CD14-positive monocyte (primary cell): ENCODE data around the gene ANXA5. TPM values are rescaled to one million over a fixed set of nuclear protein-coding genes. Genes with fewer than 3 reads are reported as not detected.

Source experiments
- DNase-seq, 3 donors: peaks; one replicate each; pipeline ENCODE4 v3.0.0-alpha.2; 2011 to 2022
- H2AFZ ChIP-seq: 2 replicates; pipeline ENCODE4 v1.6.0; 2012; ENCODE audit warnings: mild to moderate bottlenecking, low read depth, low read length, inconsistent platforms; ENCODE audit not compliant: insufficient read depth, poor library complexity, severe bottlenecking
- H3K27ac ChIP-seq, 2 donors: 1 replicate in 1 of 2; 2 replicates in 1 of 2; pipeline ENCODE4 v1.5.1; 2012 to 2013; ENCODE audit warnings: low read length in 2 of 2, control low read depth in 1 of 2, inconsistent platforms in 1 of 2, low read depth in 1 of 2, mild to moderate bottlenecking in 1 of 2
- H3K27me3 ChIP-seq, 2 donors: one replicate each; pipeline versions ENCODE4 v1.6.0 to v1.6.1; 2011 to 2013; ENCODE audit warnings: low read length in 2 of 2; ENCODE audit not compliant: control insufficient read depth in 2 of 2, insufficient read depth in 2 of 2
- H3K36me3 ChIP-seq, 2 donors: replicated peaks in 1 of 2; 1 replicate in 1 of 2; 2 replicates in 1 of 2; pipeline versions ENCODE4 v1.5.1 to v1.6.1; 2012 to 2013; ENCODE audit warnings: low read length in 2 of 2, control low read depth in 1 of 2, inconsistent platforms in 1 of 2, mild to moderate bottlenecking in 1 of 2; ENCODE audit not compliant: insufficient read depth in 2 of 2, control insufficient read depth in 1 of 2
- H3K4me1 ChIP-seq, 2 donors: 1 replicate in 1 of 2; 2 replicates in 1 of 2; pipeline versions ENCODE4 v1.5.1 to v1.6.1; 2012 to 2013; ENCODE audit warnings: low read length in 2 of 2, control low read depth in 1 of 2, inconsistent platforms in 1 of 2, mild to moderate bottlenecking in 1 of 2, moderate library complexity in 1 of 2; ENCODE audit not compliant: insufficient read depth in 2 of 2, control insufficient read depth in 1 of 2
- H3K4me2 ChIP-seq: replicated peaks from 2 replicates; pipeline ENCODE3; 2012; ENCODE audit warnings: low read length, moderate library complexity, mild to moderate bottlenecking; ENCODE audit not compliant: poor library complexity, severe bottlenecking; ENCODE audit errors: extremely low read depth
- H3K4me3 ChIP-seq, 3 experiments: fragments of 200-600 bp in 1 of 3; sonication (generic) in 1 of 3; replicated peaks in 1 of 3; 1 replicate in 2 of 3; 2 replicates in 1 of 3; pipeline ENCODE4 v1.5.1; 2011 to 2013; ENCODE audit warnings: low read length in 3 of 3, mild to moderate bottlenecking in 3 of 3, control low read depth in 2 of 3, low read depth in 2 of 3, inconsistent platforms in 1 of 3, moderate library complexity in 1 of 3
- H3K79me2 ChIP-seq: 2 replicates; pipeline ENCODE4 v1.6.0; 2012; ENCODE audit warnings: mild to moderate bottlenecking, control low read depth, inconsistent platforms, low read length, moderate library complexity; ENCODE audit not compliant: insufficient read depth
- H3K9ac ChIP-seq: 2 replicates; pipeline ENCODE4 v1.6.0; 2017; ENCODE audit warnings: low read length, mild to moderate bottlenecking; ENCODE audit not compliant: insufficient read depth, poor library complexity, severe bottlenecking
- H3K9me3 ChIP-seq, 2 donors: replicated peaks in 1 of 2; 1 replicate in 1 of 2; 2 replicates in 1 of 2; pipeline versions ENCODE4 v1.5.1 to v1.6.1; 2012 to 2013; ENCODE audit warnings: low read length in 2 of 2, control low read depth in 1 of 2; ENCODE audit not compliant: control insufficient read depth in 1 of 2, insufficient read depth in 1 of 2
- H4K20me1 ChIP-seq: 2 replicates; pipeline ENCODE4 v1.6.0; 2012; ENCODE audit warnings: mild to moderate bottlenecking, low read length, control low read depth, moderate library complexity; ENCODE audit not compliant: insufficient read depth
- H3K27ac Mint-ChIP-seq, 7 donors: one replicate each; pipeline ENCODE4 v1.8.0; 2020; ENCODE audit warnings: mild to moderate bottlenecking in 7 of 7, mixed read lengths in 7 of 7, moderate library complexity in 6 of 7, inconsistent platforms in 2 of 7
- H3K27me3 Mint-ChIP-seq, 3 donors: one replicate each; pipeline ENCODE4 v1.8.0; 2021 to 2022; ENCODE audit warnings: low read depth in 3 of 3, mild to moderate bottlenecking in 3 of 3, mixed read lengths in 3 of 3, moderate library complexity in 3 of 3, inconsistent platforms in 1 of 3
- H3K36me3 Mint-ChIP-seq, 2 donors: one replicate each; pipeline ENCODE4 v1.8.0; 2020; ENCODE audit warnings: mixed read lengths in 2 of 2, inconsistent platforms in 1 of 2, mild to moderate bottlenecking in 1 of 2
- H3K4me1 Mint-ChIP-seq: one replicate; pipeline ENCODE4 v1.8.0; 2020; ENCODE audit warnings: mild to moderate bottlenecking, mixed read lengths
- H3K4me3 Mint-ChIP-seq, 2 donors: one replicate each; pipeline ENCODE4 v1.8.0; 2020; ENCODE audit warnings: mild to moderate bottlenecking in 2 of 2, mixed read lengths in 2 of 2, moderate library complexity in 1 of 2
- H3K9me3 Mint-ChIP-seq, 7 donors: one replicate each; pipeline ENCODE4 v1.8.0; 2020 to 2022; ENCODE audit warnings: mixed read lengths in 7 of 7, mild to moderate bottlenecking in 6 of 7, moderate library complexity in 6 of 7, inconsistent platforms in 2 of 7
- WGBS: methylation state at CpG from one replicate; pipeline ENCODE4 v1.1.5; 2013; ENCODE audit warnings: missing lambda C conversion rate; ENCODE audit not compliant: insufficient coverage; 5-methylcytosine and 5-hydroxymethylcytosine counted together
- intact Hi-C, 2 donors: fragments of 100-400 bp; cut with micrococcal nuclease; formaldehyde crosslinking; loops; one replicate each; pipeline versions ENCODE4 v1.15.0 to v1.15.1; 2023
- polyA minus RNA-seq: library from RNA; depleted of rRNA, polyadenylated mRNA; stranded (reverse); fragments of >200 nt; gene quantifications from 2 replicates; pipeline ENCODE4 v1.2.3, GENCODE V29; 2012
- polyA plus RNA-seq, 3 donors: library from polyadenylated mRNA; depleted of rRNA in 1 of 3; unstranded in 2 of 3; stranded (reverse) in 1 of 3; fragments of 300-500 nt in 2 of 3; fragments of >200 nt in 1 of 3; fragmentation: Illumina TruSeq in 2 of 3; gene quantifications; 1 replicate in 2 of 3; 2 replicates in 1 of 3; pipeline ENCODE4 v1.2.3, GENCODE V29; 2012 to 2021
- total RNA-seq, 12 experiments: library from RNA in 1 of 12; stranded (reverse) in 1 of 12; fragments of 120-200 nt in 1 of 12; gene quantifications; one replicate each; pipeline ENCODE4 v1.2.4 and lab custom pipeline; 2013 to 2026; ENCODE audit warnings: mixed read lengths in 6 of 12, inconsistent platforms in 1 of 12
- TF ChIP-seq, protein P1 (sequence below): fragments of 200-600 bp; IDR thresholded peaks from one replicate; pipeline ENCODE4 v1.8.0; 2022; ENCODE audit warnings: antibody characterized with exemption, mild to moderate bottlenecking

ANXA5 gene
- 509 TPM for total RNA-seq (2013)
- polyA plus RNA-seq (100 to 1,000 TPM; 312 to 796 (median 752) TPM), polyA minus RNA-seq (196 and 227 TPM in 2 replicates), total RNA-seq (lab: John Stamatoyannopoulos, UW) (666 to 4,100 (median 1,031) reads per million in 11 experiments)

DNA sequence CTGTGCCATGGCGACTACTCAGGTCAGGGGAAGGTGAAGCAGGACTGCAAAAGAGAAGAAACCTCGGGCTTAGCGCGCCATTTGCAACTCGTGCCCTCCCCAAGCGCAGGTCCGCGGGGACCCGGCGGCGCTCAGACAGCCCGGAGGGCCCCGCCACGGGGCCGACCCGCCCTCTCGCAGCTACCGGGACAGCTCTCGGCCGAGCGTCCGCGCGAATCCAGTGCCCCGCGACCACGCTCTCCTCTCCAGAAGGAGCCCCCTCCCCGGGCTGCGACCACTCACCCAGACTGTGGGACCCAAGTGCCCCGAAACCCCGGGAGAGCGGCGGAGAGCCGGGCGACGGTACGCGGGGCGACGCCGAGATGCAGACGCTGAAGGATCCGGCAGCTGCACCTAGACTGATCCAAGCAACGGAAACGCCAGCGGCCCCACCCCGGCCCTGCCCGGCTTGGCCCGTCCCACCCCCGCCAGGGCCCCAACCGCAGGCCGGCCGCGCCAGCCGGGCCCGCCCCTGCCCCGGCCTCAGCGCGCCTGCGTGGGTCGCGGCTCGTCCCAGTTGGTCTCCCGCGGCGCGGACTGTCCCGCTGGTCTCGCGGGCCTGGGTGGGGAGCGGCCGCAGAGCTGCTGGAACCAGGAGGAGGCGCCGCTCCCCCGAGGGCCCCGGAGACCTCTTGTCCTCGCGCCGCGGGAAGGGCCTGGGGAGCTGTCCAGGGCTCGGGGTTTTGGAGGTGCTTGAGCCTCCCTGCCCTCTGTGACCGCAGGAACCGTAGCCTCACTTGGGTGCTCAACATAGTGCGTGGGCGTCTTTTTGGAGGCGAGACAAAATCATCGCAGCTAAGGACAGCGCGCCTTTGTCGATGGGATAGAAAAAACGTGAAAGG is at the start of gene ANXA5:
Gene ANXA5 (minus strand): TSS at position 400 of the 881 bp plus-strand sequence. CDS start 391 bp downstream, at position 9.
- Histone ChIP-seq H4K20me1 (peaks cover 39% of the 10 kb centered on the region), H3K79me2 (peaks cover 44% of the 10 kb centered on the region), H3K4me1 (peaks cover 25 to 46% of the 10 kb centered on the region in 2 donors), H3K27me3 (peaks cover 0 to 14% of the 10 kb centered on the region in 2 donors), H2AFZ (peak within 1 kb of the TSS; percentile 72), H3K27ac (peak within 1 kb of the TSS; percentile 98 to 99), H3K4me2 (peak within 1 kb of the TSS; percentile 90), H3K4me3 (peak within 1 kb of the TSS; percentile 73 to 88 (median 78)), H3K36me3 (peaks cover 14 to 29% of the 10 kb centered on the region in 2 donors), H3K9ac (peak within 1 kb of the TSS; percentile 100), H3K9me3 (no peaks in the 10 kb centered on the region)
- Mint-ChIP-seq H3K4me1 (peaks cover 41% of the 10 kb centered on the region), H3K27me3 (peaks cover 14 to 25% (median 18%) of the 10 kb centered on the region in 3 donors), H3K9me3 (peaks cover 0 to 3% (median 0%) of the 10 kb centered on the region in 7 donors), H3K4me3 (peak within 1 kb of the TSS; percentile 98 to 100), H3K36me3 (peaks cover 26 to 37% of the 10 kb centered on the region in 2 donors), H3K27ac (peak within 1 kb of the TSS; percentile 100)
- intact Hi-C loops, result loop anchor here in 1 of 2 donors (5.0 kb wide), 1 partner anchor 105 kb away; the partner anchor contains the start of gene EXOSC9
- DNase-seq, result peak; percentile 85 to 92 (median 89)
- TF ChIP-seq, protein P1, sequence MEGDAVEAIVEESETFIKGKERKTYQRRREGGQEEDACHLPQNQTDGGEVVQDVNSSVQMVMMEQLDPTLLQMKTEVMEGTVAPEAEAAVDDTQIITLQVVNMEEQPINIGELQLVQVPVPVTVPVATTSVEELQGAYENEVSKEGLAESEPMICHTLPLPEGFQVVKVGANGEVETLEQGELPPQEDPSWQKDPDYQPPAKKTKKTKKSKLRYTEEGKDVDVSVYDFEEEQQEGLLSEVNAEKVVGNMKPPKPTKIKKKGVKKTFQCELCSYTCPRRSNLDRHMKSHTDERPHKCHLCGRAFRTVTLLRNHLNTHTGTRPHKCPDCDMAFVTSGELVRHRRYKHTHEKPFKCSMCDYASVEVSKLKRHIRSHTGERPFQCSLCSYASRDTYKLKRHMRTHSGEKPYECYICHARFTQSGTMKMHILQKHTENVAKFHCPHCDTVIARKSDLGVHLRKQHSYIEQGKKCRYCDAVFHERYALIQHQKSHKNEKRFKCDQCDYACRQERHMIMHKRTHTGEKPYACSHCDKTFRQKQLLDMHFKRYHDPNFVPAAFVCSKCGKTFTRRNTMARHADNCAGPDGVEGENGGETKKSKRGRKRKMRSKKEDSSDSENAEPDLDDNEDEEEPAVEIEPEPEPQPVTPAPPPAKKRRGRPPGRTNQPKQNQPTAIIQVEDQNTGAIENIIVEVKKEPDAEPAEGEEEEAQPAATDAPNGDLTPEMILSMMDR, result peak; percentile 33
- under 1% methylated on average over 89 of the region's 91 CpGs for WGBS

DNA sequence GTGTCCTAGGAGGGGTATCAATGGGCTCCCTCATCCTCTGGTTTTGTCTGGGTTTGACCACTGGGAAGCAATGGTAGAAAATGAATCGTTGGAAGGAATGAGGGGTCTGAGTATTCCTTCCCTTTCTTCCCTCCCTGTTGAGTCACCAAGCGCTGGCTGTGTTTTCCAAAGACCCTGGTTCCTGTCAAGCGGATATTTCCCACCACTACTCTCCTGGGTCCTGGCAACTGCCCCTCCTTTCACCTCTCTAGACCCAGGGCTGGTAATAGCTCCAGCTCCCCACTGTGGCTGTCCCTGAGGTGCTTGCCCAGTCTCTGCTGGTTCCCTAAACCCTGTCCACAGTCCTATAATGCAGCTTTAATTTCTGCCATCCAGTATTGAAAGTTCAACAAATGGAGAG is 46.0 kb upstream of the ANXA5 start:
- Histone ChIP-seq H4K20me1 (no peaks in the 10 kb centered on the region), H3K9me3 (no peaks in the 10 kb centered on the region), H3K4me2 (no peak overlapping the region), H3K4me3 (no peak overlapping the region), H2AFZ (no peak overlapping the region), H3K27me3 (peaks cover 0 to 3% of the 10 kb centered on the region in 2 donors), H3K79me2 (no peaks in the 10 kb centered on the region), H3K9ac (no peak overlapping the region), H3K36me3 (no peaks in the 10 kb centered on the region), H3K27ac (no peak overlapping the region), H3K4me1 (no peaks in the 10 kb centered on the region)
- no peak overlapping the region for H3K27ac Mint-ChIP-seq
- no peak for DNase-seq
- no peaks in the 10 kb centered on the region for H3K4me1 Mint-ChIP-seq
- no peaks in the 10 kb centered on the region for H3K36me3 Mint-ChIP-seq
- H3K4me3 Mint-ChIP-seq, result no peak overlapping the region
- peaks cover 0 to 6% (median 3%) of the 10 kb centered on the region in 7 donors for H3K9me3 Mint-ChIP-seq
- H3K27me3 Mint-ChIP-seq, result peaks cover 0 to 11% (median 5%) of the 10 kb centered on the region in 3 donors
- intact Hi-C loops, result no loop called here
- TF ChIP-seq, protein P1, result no peak
- WGBS, result 62% methylated on average over 2 of the region's 3 CpGs
